H1 (cell line): ENCODE results near the gene GREB1L. TPM values are rescaled to one million over a fixed set of nuclear protein-coding genes. Genes with fewer than 3 reads are reported as not detected.

Experiments
- CTCF ChIA-PET: fragments of 300-600 bp; sonication (Branson Sonifier 250); formaldehyde crosslinking; loops from one replicate; lab custom pipeline; 2021; ENCODE audit not compliant: partially characterized antibody; lab: Charles Lee
- POLR2A ChIA-PET: fragments of 300-600 bp; sonication (Branson Sonifier 250); formaldehyde crosslinking; loops from one replicate; lab custom pipeline; 2021; ENCODE audit warnings: inconsistent platforms; ENCODE audit not compliant: partially characterized antibody; lab: Charles Lee
- DNase-seq, 2 experiments: peaks; one replicate each; pipeline versions ENCODE4 v3.0.0 to v3.0.0-alpha.2; 2010 to 2022; ENCODE audit warnings: low spot score in 2 of 2, low read depth in 1 of 2, mixed read lengths in 1 of 2
- FAIRE-seq: peaks from 2 replicates; lab custom pipeline; 2011; peaks lifted over from hg19 to GRCh38; lab: Jason Lieb, UNC
- H2AFZ ChIP-seq: 2 replicates; pipeline ENCODE4 v1.8.1; 2012; ENCODE audit warnings: low read length, inconsistent platforms
- H2AK5ac ChIP-seq: 2 replicates; pipeline ENCODE4 v1.6.1; 2013; ENCODE audit warnings: low read depth, low read length
- H2BK120ac ChIP-seq: replicated peaks from 2 replicates; pipeline ENCODE3; 2013; ENCODE audit warnings: low read depth, low read length, inconsistent platforms
- H2BK12ac ChIP-seq: 2 replicates; pipeline ENCODE4 v1.6.1; 2013; ENCODE audit warnings: low read depth, low read length
- H2BK15ac ChIP-seq: 2 replicates; pipeline ENCODE4 v1.6.1; 2013; ENCODE audit warnings: low read length
- H2BK20ac ChIP-seq: 2 replicates; pipeline ENCODE4 v1.6.1; 2013; ENCODE audit warnings: low read length
- H2BK5ac ChIP-seq: 2 replicates; pipeline ENCODE4 v1.6.1; 2013; ENCODE audit warnings: low read depth, low read length
- H3K14ac ChIP-seq: 2 replicates; pipeline ENCODE4 v1.6.1; 2013; ENCODE audit warnings: inconsistent platforms; ENCODE audit not compliant: insufficient read length
- H3K18ac ChIP-seq: 2 replicates; pipeline ENCODE4 v1.6.1; 2013; ENCODE audit warnings: low read length; ENCODE audit errors: extremely low read depth
- H3K23ac ChIP-seq: 2 replicates; pipeline ENCODE4 v1.6.1; 2013; ENCODE audit warnings: inconsistent platforms; ENCODE audit not compliant: insufficient read length
- H3K23me2 ChIP-seq: 2 replicates; pipeline ENCODE4 v1.6.1; 2013; ENCODE audit warnings: low read depth, low read length
- H3K27ac ChIP-seq: 2 replicates; pipeline ENCODE4 v1.6.1; 2011; ENCODE audit warnings: low read depth, low read length, inconsistent platforms
- H3K27me3 ChIP-seq, 4 experiments: replicated peaks in 1 of 4; 1 replicate in 1 of 4; 2 replicates in 3 of 4; pipeline versions ENCODE4 v1.6.1 to v1.8.1; 2011 to 2013; ENCODE audit warnings: low read length in 3 of 4, mild to moderate bottlenecking in 3 of 4, inconsistent platforms in 2 of 4, mixed read lengths in 2 of 4, moderate library complexity in 1 of 4; ENCODE audit not compliant: control insufficient read depth in 3 of 4, insufficient read depth in 3 of 4; ENCODE audit errors: extremely low read depth in 1 of 4
- H3K36me3 ChIP-seq, 4 experiments: 2 replicates each; pipeline versions ENCODE4 v1.6.1 to v1.8.1; 2011 to 2013; ENCODE audit warnings: mild to moderate bottlenecking in 4 of 4, low read length in 3 of 4, moderate library complexity in 2 of 4, control low read depth in 1 of 4, inconsistent platforms in 1 of 4; ENCODE audit not compliant: insufficient read depth in 4 of 4, control insufficient read depth in 2 of 4
- H3K4ac ChIP-seq: replicated peaks from 2 replicates; pipeline ENCODE3; 2013; ENCODE audit warnings: low read length, low read depth, mixed read lengths, inconsistent platforms; ENCODE audit not compliant: insufficient read length
- H3K4me1 ChIP-seq, 4 experiments: replicated peaks in 1 of 4; 1 replicate in 1 of 4; 2 replicates in 3 of 4; pipeline versions ENCODE4 v1.6.1 to v1.8.1; 2011 to 2013; ENCODE audit warnings: low read length in 3 of 4, inconsistent platforms in 2 of 4, mixed read lengths in 1 of 4; ENCODE audit not compliant: insufficient read depth in 4 of 4, control insufficient read depth in 3 of 4
- H3K4me2 ChIP-seq, 2 experiments: 2 replicates each; pipeline versions ENCODE4 v1.6.1 to v1.8.1; 2011 to 2013; ENCODE audit warnings: low read depth in 2 of 2, low read length in 2 of 2, control low read depth in 1 of 2, inconsistent platforms in 1 of 2, mild to moderate bottlenecking in 1 of 2; ENCODE audit not compliant: insufficient read depth in 1 of 2
- H3K4me3 ChIP-seq, 4 experiments: fragments of 200-600, 300-600 bp in 1 of 4; sonication (generic), shearing (Covaris generic), sonication (Bioruptor Twin) in 1 of 4; 2 replicates each; pipeline versions ENCODE4 v1.5.1 to v1.8.1; 2011 to 2016; ENCODE audit warnings: low read length in 4 of 4, low read depth in 3 of 4, control low read depth in 2 of 4, inconsistent platforms in 2 of 4, mild to moderate bottlenecking in 2 of 4, mixed read lengths in 1 of 4, moderate library complexity in 1 of 4; ENCODE audit not compliant: insufficient read depth in 2 of 4; ENCODE audit errors: extremely low read depth in 1 of 4
- H3K56ac ChIP-seq: replicated peaks from 2 replicates; pipeline ENCODE3; 2013; ENCODE audit warnings: low read depth, mild to moderate bottlenecking, mixed read lengths, low read length, inconsistent platforms; ENCODE audit not compliant: insufficient read length
- H3K79me1 ChIP-seq: 2 replicates; pipeline ENCODE4 v1.6.1; 2013; ENCODE audit warnings: low read depth, low read length, control low read depth
- H3K79me2 ChIP-seq, 2 experiments: 2 replicates each; pipeline versions ENCODE4 v1.6.1 to v1.8.1; 2012 to 2013; ENCODE audit warnings: low read length in 2 of 2, mild to moderate bottlenecking in 2 of 2, inconsistent platforms in 1 of 2; ENCODE audit not compliant: insufficient read depth in 2 of 2, control insufficient read depth in 1 of 2
- H3K9ac ChIP-seq, 4 experiments: replicated peaks in 1 of 4; 1 replicate in 1 of 4; 2 replicates in 3 of 4; pipeline versions ENCODE4 v1.6.1 to v1.8.1; 2011 to 2013; ENCODE audit warnings: low read depth in 3 of 4, low read length in 3 of 4, control low read depth in 2 of 4, mild to moderate bottlenecking in 2 of 4, moderate library complexity in 2 of 4, inconsistent platforms in 1 of 4; ENCODE audit errors: extremely low read depth in 1 of 4
- H3K9me3 ChIP-seq, 2 experiments: 2 replicates each; pipeline versions ENCODE4 v1.6.1 to v1.8.1; 2012 to 2013; ENCODE audit warnings: mild to moderate bottlenecking in 2 of 2, moderate library complexity in 2 of 2, control low read depth in 1 of 2, inconsistent platforms in 1 of 2, low read depth in 1 of 2, low read length in 1 of 2, mixed read lengths in 1 of 2; ENCODE audit not compliant: insufficient read depth in 2 of 2
- H4K20me1 ChIP-seq, 2 experiments: replicated peaks in 1 of 2; 2 replicates each; pipeline versions ENCODE3 to v1.8.1; 2011 to 2013; ENCODE audit warnings: inconsistent platforms in 2 of 2, low read length in 2 of 2, mild to moderate bottlenecking in 1 of 2; ENCODE audit not compliant: insufficient read depth in 2 of 2, control insufficient read depth in 1 of 2
- H4K5ac ChIP-seq: 2 replicates; pipeline ENCODE4 v1.6.1; 2013; ENCODE audit warnings: low read length, low read depth, mixed read lengths, inconsistent platforms; ENCODE audit not compliant: insufficient read length
- H4K8ac ChIP-seq: 2 replicates; pipeline ENCODE4 v1.8.0; 2013; ENCODE audit warnings: mild to moderate bottlenecking, moderate library complexity, low read length, inconsistent platforms; ENCODE audit not compliant: insufficient read depth; ENCODE audit errors: extremely low read depth
- H4K91ac ChIP-seq: replicated peaks from 2 replicates; pipeline ENCODE3; 2013; ENCODE audit warnings: low read length, mixed read lengths, inconsistent platforms; ENCODE audit not compliant: insufficient read length
- ASH2L ChIP-seq: fragments of 200-600, 300-600 bp; sonication (generic); IDR thresholded peaks from one replicate; pipeline ENCODE4 v1.7.1; 2017; ENCODE audit warnings: low read length
- BACH1 ChIP-seq: IDR thresholded peaks from 2 replicates; pipeline ENCODE4 v1.6.1; 2012; ENCODE audit warnings: low read length, improper control_type of control experiment
- CBX5 ChIP-seq: fragments of 300-800, 300-1000 bp; sonication (generic); IDR thresholded peaks from 2 replicates; pipeline ENCODE4 v1.7.1; 2016; ENCODE audit warnings: antibody characterized with exemption, low read length, low read depth
- CBX8 ChIP-seq: fragments of 300-800, 300-1000 bp; sonication (generic); IDR thresholded peaks from 2 replicates; pipeline ENCODE4 v1.7.1; 2016; ENCODE audit warnings: low read depth, low read length, borderline replicate concordance
- E2F6 ChIP-seq: IDR thresholded peaks from 2 replicates; pipeline ENCODE4 v1.6.1; 2012; ENCODE audit warnings: inconsistent platforms
- HDAC2 ChIP-seq, 2 experiments: fragments of 300-600 bp in 1 of 2; sonication (generic) in 1 of 2; IDR thresholded peaks; 2 replicates each; pipeline ENCODE4 v1.6.1; 2011 to 2012; ENCODE audit warnings: low read depth in 2 of 2, low read length in 2 of 2, mild to moderate bottlenecking in 2 of 2, moderate library complexity in 2 of 2, borderline replicate concordance in 1 of 2, inconsistent platforms in 1 of 2
- JUND ChIP-seq: IDR thresholded peaks from 2 replicates; pipeline ENCODE4 v1.6.1; 2011; ENCODE audit warnings: mild to moderate bottlenecking, improper control_type of control experiment, low read length
- KDM4A ChIP-seq: IDR thresholded peaks from one replicate; pipeline ENCODE4 v1.7.1; 2012; ENCODE audit warnings: low read depth, mild to moderate bottlenecking, moderate library complexity, low read length, inconsistent platforms; ENCODE audit not compliant: severe bottlenecking
- KDM5A ChIP-seq: fragments of 200-600 bp; IDR thresholded peaks from 2 replicates; pipeline ENCODE4 v1.7.1; 2012; ENCODE audit warnings: mild to moderate bottlenecking, low read length, inconsistent platforms, mixed read lengths
- MAFK ChIP-seq: IDR thresholded peaks from 2 replicates; pipeline ENCODE4 v1.6.1; 2012; ENCODE audit warnings: low read depth, mild to moderate bottlenecking, improper control_type of control experiment, low read length
- RFX5 ChIP-seq: IDR thresholded peaks from 2 replicates; pipeline ENCODE4 v1.6.1; 2011; ENCODE audit warnings: low read depth, low read length, improper control_type of control experiment, borderline replicate concordance
- SRF ChIP-seq: IDR thresholded peaks from 2 replicates; pipeline ENCODE4 v1.6.1; 2011; ENCODE audit warnings: mild to moderate bottlenecking, low read depth, low read length, moderate library complexity
- SUZ12 ChIP-seq: fragments of 200-600 bp; sonication (generic); IDR thresholded peaks from 2 replicates; pipeline ENCODE4 v1.6.1; 2012; ENCODE audit warnings: mild to moderate bottlenecking, inconsistent platforms, low read length, moderate library complexity, mixed read lengths
- TBP ChIP-seq: IDR thresholded peaks from 2 replicates; pipeline ENCODE4 v1.6.1; 2011; ENCODE audit warnings: low read depth, low read length, improper control_type of control experiment
- TEAD4 ChIP-seq: IDR thresholded peaks from 2 replicates; pipeline ENCODE4 v1.6.1; 2012; ENCODE audit warnings: low read depth, low read length, inconsistent platforms, mixed read lengths
- WGBS, 2 experiments: shearing (Covaris generic) in 1 of 2; methylation state at CpG; one replicate each; pipeline versions ENCODE4 v1.1.6 to v1.1.7; 2013 to 2015; ENCODE audit warnings: low lambda C conversion rate in 2 of 2, mixed read lengths in 2 of 2, inconsistent platforms in 1 of 2, low coverage in 1 of 2, missing lambda C conversion rate in 1 of 2; ENCODE audit not compliant: insufficient replicate concordance in 2 of 2, insufficient coverage in 1 of 2, insufficient read length in 1 of 2; ENCODE audit errors: extremely low coverage in 1 of 2, missing lambda C conversion rate in 1 of 2; 5-methylcytosine and 5-hydroxymethylcytosine counted together
- polyA plus RNA-seq, 7 experiments: library from polyadenylated mRNA; depleted of rRNA in 3 of 7; stranded (reverse) in 5 of 7; unstranded in 2 of 7; fragments of >200 nt in 5 of 7; fragments of 200-250 nt in 2 of 7; gene quantifications; 1 replicate in 5 of 7; 2 replicates in 1 of 7; 4 replicates in 1 of 7; pipeline versions ENCODE4 v1.2.1 to v1.2.3, GENCODE V29; 2011 to 2013; ENCODE audit warnings: missing spikeins in 2 of 7, mixed read lengths in 2 of 7
- total RNA-seq: library from RNA; stranded (reverse); fragmentation: NEBNext Ultra II Directional; extraction: Animal tissue kit (Norgen Biotek cat#: 25700); gene quantifications from 2 replicates; pipeline ENCODE4 v1.2.1, GENCODE V29; 2021

The GREB1L gene
- total and polyA plus RNA-seq, 2 of the 8 experiments (the other 6 are each of a cell fraction or from before 2014, with no cell fraction given): 0.34 to 1.6 TPM

- Histone ChIP-seq H3K27ac (no peak overlapping the region), H2BK15ac (no peak overlapping the region), H4K20me1 (no peaks in the 10 kb centered on the region), H2BK5ac (no peak overlapping the region), H3K23ac (no peak overlapping the region), H2BK120ac (no peak overlapping the region), H3K4me3 (no peak overlapping the region), H2AFZ (no peak overlapping the region), H2AK5ac (no peak overlapping the region), H4K5ac (no peak overlapping the region), H3K23me2 (no peaks in the 10 kb centered on the region), H3K36me3 (no peaks in the 10 kb centered on the region), H3K79me1 (no peaks in the 10 kb centered on the region), H3K4me2 (no peak overlapping the region), H3K9me3 (no peaks in the 10 kb centered on the region), H3K4me1 (no peaks in the 10 kb centered on the region), H3K56ac (no peak overlapping the region), H3K18ac (no peak overlapping the region), H4K8ac (no peak overlapping the region), H2BK20ac (no peak overlapping the region), H2BK12ac (no peak overlapping the region), H3K4ac (no peak overlapping the region), H3K14ac (no peak overlapping the region), H3K27me3 (no peaks in the 10 kb centered on the region), H3K79me2 (no peaks in the 10 kb centered on the region), H3K9ac (no peak overlapping the region), H4K91ac (no peak overlapping the region)
- WGBS, 2 experiments: 89% methylated on average over 1 of the region's 1 CpG; no CpG with 5 or more reads in 1 of the 2 experiments
- DNase-seq: no peak
- no peak for FAIRE-seq
- ChIA-PET POLR2A (no interaction called here), CTCF (interaction anchor here (1.4 to 2.5 kb wide), 2 partner anchors 11 to 239 kb away, joined by 4 to 9 read pairs; no protein-coding TSS in a partner anchor)
- TF ChIP-seq CBX8: no peak
- TF ChIP-seq TEAD4: no peak
- TF ChIP-seq KDM4A: no peak
- TF ChIP-seq BACH1: no peak
- TF ChIP-seq CBX5: no peak
- TF ChIP-seq SUZ12: no peak
- no peak for TF ChIP-seq E2F6
- TF ChIP-seq MAFK: no peak
- no peak for TF ChIP-seq JUND
- TF ChIP-seq HDAC2 (IDR thresholded peaks at IDR 0.05; ENCODE audit: borderline replicate concordance in 1 of 2, low read depth in 2 of 2, low read length in 2 of 2): no peak
- TF ChIP-seq SRF: no peak
- TF ChIP-seq RFX5: no peak
- TF ChIP-seq ASH2L: no peak
- TF ChIP-seq KDM5A: no peak
- TF ChIP-seq TBP: no peak
These were observed 191.4 kb downstream of the GREB1L start for GRCh38 chr18:21433436-21433835.
